ENCODE results near the gene OSTC.
"Not testable (repeated sequence)": the region's sequence is repeated elsewhere in the genome, so short reads cannot be mapped to it uniquely, and the experiment has no call there.

Gene OSTC

DNA sequence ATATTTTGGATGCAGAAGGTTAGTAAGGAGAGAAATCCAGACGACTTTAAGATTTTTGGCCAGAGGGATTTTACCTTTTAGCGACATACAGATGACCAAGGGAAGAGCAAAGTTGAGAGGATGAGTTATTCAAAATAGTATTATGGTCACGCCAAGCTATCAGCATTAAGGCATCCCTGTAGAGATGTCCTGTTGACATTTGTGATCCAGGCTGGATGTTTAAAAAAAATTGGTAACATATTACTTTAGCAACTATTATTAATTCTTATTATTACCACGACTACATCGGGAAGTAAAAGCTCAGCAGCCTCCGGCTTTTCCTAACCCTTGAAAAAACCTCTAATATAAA lies 562 bp upstream of the OSTC start:
- DNase-seq: no peak

DNA sequence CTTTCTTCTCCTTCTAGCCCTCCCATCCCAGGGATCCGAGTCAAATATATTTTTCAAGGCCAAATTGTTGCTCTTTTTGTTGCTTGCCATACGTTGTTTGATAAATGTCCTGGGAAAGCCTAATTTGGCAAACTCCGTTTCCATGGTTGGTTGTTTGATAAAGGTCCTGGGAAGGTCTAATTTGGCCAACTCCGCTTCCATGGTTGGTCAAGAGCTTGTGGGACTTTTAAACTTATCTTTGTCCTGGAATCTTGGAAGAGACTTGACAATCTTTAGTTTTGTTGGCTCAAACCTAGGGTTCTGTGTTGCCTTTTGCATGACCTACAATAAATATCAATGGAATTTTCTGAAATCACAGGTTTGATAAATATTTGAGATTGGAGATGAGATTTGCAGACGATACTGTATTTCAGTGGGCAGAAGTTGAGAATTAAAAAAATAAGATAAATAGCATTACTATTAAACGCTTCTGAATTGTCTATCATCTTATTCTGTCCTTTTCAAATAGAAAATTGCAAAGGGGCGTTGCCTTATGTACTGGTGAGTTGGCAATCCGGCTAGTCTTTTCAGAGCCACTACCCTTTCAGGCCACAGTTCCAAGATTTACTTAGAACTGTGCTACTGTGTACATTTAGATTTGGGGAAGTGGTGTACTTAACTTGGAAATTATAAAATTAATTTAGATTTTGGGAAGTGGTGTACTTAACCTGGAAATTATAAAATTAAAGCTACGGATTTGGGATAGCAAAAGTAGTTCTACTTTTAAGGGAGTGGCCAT lies 804 bp downstream of the OSTC start:
- DNase-seq: no peak

DNA sequence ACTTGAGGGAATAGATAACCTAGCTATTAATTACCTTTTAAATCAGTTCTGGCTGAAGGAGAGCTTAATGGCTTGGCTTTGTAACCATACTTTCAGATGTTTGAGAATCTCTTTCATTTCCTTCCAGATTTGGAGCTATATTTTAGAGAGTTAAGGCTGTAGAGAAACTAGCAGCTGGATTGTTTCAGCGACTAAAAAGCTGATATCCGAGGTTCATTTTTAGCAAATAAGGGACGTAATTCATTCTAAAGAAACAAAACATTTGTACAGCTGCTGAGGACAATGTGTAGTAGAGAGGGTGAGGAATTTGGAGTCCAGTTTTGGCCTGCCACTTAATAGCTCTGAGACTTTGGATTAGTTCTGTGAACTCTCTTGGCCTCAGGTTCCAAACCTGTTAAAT lies 12.2 kb downstream of the OSTC start:
- DNase-seq: no peak

DNA sequence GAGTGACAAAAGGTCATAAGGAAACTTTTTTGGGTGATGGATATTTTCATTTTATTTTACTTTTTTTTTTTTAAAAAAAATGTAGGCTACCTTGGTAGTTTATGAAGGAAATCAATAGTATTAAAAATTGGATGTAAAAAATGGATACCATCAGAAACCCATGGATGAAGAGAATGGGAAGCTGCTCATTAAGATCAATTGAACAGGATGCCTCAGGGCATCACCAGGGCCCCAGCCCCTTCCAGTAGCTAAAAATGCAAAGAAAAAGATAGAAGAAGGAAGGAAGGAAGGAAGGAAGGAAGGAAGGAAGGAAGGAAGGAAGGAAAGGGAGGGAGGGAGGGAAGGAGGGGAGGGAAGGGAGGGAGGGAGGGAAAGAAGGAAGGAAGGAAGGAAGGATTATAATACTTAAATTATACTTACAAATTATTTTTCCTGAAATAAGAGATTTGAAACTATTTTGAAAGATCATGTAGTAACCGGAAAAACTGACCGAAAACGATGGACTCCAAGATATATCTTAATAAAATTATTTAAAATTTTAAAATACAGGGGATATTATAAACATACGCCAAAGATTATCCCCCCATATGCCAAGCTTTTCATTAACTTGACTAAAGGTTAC lies 24.1 kb downstream of the OSTC start:
- DNase-seq: no peak

DNA sequence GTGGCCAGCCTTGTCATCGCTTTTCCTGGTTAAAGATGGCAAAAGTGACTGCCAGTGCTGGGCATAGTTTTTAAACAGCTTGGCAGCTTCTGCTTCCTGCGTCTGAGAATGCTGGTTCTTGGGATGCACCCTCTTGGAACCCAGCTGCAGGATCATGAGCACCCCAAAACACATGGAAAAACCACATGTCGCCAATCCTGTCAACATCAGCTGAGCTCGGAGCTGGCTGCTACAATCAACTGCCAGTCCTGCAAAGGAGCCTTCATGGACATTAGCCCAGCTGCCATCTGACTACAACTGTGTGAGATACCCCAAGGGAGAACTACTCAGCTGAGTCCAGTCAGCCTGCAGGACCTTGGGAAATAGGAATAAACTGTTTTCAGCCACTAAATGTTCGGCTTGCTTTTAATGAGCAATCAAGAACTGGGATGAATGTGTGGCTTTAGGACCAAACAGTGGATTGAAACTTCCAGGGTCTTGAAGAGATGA lies 31.0 kb downstream of the OSTC start:
- no peak for DNase-seq

DNA sequence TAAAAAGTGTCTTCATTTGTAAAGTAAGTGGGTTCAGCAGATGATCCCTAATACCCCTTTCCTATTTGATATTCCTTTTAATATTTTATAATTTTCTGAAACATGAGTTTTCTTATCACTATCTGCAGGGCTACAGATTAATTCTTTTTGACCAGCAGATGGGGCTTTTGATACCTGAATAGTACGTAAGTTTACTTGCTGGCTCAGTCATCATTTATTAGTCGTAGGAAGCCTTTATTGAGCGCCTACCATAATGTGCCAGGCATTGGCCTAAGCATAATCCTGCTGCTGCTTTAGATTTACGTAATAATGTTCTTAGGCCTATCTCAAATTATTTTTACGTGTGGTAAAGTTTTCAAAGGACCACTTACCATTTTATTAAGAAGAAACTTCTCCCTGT lies 33.1 kb downstream of the OSTC start:
- peak; percentile 3 for DNase-seq

DNA sequence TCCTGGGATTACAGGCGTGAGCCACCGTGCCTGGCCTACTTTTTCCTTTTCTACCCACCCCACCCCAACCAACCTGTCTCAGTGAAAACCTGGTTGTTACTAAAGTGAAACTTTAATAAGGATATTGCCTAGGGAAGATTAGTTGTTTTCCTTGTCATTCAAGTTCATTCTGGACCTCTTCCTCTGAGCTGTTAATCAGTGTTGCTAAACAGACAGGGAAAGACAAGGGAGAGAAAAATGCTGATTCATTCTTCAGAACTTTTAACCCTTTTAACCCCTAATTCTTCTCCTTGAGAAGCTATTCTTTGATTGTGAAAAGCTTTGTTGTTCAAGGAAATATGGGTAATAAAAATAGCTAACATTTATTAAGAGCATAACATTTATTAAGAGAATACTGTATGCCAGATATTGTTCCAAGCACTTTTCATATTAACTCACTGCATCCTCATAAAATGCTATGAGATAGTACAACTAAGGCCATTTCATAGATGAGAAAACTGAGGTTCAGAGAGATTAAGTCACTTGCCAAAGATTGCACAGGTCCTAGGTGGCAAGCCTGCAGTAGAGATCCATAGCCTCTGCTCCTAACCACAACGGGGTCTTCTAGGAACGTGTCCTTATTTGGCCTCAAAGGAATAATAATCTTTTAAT lies 34.8 kb downstream of the OSTC start:
- no peak for DNase-seq

DNA sequence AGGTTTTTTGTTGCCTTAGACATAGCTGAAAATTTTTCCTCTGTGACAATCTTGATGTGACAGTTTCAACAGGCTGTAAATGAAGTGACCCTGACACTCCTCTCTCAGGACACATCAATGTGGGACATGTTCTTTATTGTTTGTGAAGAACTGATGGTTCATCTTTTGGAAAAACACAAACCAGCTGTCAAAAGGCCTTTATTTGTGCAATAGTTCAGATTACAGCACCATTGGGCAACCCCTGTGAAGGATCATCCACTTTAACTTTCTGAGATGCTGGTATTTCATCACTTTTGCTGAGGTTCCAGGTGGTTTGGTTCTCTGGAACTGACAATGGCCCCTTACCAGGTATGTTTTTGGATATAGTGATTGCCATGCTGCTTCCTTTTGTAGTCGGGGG lies 40.3 kb downstream of the OSTC start:
- DNase-seq: no peak

DNA sequence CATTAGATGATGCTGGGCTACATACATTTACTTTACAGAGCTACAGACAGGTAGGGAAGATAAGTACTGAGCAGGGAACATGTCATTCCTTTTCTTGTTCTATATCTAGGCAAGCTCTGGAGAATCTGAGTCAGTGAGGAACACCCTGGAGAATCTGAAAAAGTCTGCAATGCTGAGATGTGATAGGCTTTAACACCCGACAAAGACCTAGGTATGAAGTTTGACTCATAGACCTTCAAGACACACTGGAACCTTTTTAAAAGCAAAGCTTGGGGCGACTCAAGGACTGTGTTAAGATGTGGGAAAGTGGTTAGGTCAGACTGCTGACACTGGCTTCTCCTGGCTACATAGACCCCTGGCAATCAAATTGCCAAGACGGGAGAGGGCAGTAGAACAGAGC lies 42.8 kb downstream of the OSTC start:
- DNase-seq: no peak

DNA sequence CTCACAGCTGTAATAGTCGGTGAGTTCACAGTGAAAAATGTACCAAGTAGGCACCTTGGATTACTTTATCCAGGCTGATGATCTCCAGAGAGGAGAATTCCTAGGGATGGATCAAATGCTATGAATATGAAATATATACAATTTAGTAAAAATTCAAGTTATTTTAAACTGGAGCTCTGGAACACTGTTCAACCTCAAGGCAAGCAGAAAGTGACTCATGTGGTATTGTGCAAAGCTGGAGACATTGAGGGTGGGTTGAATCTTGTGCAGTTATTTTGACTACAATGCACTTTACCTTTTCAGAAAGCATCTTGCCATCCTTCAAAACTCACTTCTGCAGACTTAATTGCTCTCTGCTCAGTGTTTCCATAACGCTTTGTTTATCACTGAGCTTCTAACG lies 43.4 kb downstream of the OSTC start:
- DNase-seq: no peak

DNA sequence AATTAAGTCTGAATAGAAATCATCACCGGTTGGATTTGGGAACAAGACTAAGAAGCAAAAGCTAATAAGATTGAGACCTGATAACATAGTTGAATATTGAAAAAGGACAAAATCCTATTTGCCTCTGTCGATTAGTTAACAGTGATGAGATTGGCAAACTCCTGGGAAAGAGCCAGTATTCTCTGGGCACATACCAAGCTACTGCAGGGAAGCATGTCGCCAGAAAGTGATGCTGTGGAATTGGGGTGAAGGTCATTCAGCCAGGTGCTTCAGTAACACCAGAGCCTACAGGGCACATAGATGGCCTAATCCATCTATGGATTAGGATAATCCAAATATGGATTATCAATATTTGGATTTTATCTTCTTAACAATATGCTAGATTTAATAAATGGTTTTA lies 44.0 kb downstream of the OSTC start:
- no peak for DNase-seq

DNA sequence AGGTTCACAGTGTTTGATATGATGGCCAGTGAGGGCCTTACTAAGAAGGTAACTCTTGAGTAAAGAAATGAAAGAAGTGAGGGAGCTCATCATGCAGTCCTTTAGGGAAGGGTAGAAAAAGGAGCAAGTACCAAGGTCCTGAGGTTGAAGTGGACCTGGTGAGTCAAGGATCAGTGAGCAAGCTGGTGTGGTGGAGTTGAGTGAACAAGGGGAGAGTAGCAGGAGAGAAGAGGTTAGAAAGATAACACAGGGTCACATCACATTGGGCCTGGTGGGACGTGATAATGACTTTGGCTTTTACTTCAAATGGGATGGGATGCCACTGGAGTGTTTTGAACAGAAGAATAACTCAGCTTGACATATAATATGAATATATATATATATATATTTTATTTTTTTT lies 44.7 kb downstream of the OSTC start:
- no peak for DNase-seq

DNA sequence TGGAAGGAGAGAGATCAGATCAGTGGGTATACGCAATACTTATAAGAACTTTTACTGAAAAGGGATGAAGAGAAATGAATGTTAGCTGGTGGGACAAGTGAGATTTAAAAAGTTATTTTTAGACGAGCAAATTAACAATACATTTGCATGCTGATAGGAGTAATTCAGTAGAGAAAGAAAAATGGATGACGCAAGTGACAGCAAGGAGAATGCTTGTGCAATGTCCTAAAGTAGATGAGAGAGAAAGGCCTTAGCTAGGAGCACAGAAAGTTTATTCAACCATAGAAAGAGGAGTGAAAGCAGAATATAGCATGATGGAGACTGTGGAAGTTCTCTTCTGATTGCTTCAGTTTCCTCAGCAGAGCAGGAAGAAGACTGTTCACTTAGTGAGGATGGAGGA lies 45.8 kb downstream of the OSTC start:
- no peak for DNase-seq

DNA sequence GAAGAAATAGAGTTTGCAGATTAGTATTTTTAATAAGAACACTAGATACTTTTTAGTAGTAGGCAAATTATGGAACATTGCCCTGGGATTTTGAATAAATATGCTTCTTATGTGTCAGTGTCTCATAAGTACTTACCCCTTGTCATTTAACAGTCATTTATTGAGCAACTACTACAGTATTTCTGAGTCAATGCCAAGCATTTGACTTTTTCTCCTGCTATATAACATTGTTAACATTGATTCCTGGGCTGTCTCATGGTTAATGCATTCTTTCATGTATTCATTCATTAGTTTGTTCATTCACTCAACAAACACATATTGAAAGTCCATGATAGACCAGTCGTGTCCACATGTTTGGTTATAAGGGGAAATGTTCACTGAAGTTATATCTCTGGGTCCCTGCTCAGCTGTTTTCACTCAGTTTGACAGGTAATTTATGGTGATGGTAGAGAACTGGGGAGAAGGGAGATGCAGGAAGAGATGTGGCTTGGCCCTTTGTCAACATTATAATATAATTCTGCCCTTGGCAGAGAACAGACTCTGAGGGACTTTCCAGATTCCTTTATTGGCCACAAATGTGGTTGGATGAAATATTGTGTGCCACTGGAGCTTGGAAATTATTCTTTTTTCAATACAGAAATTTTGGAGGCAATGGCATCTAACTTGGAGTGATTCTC lies 49.8 kb downstream of the OSTC start:
- DNase-seq: no peak

DNA sequence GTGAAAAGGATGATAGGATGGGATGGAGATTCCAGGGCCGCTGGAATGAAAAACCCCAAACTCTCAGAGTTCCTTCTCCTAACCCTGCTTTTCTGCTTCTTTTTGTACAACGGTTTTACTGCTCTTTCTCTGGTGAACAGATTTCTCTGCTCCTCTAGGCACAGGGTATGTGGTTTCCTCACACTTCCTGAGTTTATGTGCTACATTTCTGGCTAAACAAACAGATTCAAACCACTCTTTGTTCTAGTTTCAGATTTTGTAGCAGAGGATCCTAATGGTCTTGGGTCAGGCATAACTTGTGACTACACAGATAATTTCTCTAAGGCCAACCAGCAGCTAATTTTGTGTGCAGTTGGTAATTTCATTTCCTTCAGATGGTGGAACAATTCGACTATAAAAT lies 52.6 kb downstream of the OSTC start:
- no peak for DNase-seq

DNA sequence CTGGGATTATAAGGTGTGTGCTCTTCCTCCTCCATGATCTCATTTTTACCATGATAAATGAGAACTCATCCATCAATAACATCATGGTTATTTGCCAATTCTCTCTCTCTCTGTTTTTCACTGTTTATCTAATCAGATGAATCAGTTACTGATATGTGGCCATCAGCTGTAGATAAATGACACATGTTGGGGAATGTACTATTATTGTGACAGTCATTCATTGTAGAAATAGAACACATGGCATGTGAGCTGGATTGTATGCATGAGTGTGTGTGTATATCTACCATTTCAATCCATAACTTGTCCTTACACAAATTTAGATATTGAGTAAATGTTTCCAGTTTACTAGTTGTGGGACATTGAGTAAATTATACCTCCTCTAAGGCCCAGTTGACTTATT lies 53.0 kb downstream of the OSTC start:
- no peak for DNase-seq

DNA sequence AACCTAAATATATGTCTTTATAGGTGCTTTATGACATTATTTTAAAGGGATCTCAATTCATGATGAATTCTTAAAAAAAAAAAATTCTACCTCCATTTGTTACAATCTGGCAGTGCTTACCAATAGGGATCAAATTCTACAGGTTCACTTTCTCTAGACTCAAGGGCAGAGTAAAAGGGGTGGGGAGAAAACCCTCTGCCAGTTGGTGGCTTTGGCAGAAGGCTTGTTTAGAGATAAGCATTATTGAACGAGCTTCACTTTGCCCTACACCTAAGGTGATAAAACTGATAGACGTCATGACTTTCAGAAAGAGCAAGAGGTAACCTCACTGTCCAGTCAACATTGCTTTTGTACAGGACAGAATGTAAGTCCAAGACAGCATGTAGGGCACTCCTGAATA lies 53.6 kb downstream of the OSTC start:
- DNase-seq: no peak

DNA sequence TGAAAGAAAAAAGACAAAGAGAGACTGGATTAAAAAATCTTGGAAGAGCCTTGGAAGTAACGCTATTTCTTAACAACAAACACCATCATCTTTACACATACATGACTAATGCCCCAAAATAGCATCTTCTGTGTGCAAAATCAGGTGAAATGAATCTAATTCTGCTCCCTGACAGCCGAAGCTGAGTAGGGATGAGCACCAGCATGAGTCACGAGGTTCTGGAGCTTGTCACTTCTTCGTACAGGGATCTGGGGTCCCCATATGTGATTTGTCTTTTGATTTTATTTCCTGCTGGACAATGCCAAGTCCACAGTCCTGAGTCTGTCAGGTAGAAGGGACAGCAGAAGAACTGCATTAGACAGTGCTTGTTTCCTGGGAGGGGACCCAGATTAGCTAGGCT lies 55.9 kb downstream of the OSTC start:
- DNase-seq: no peak

DNA sequence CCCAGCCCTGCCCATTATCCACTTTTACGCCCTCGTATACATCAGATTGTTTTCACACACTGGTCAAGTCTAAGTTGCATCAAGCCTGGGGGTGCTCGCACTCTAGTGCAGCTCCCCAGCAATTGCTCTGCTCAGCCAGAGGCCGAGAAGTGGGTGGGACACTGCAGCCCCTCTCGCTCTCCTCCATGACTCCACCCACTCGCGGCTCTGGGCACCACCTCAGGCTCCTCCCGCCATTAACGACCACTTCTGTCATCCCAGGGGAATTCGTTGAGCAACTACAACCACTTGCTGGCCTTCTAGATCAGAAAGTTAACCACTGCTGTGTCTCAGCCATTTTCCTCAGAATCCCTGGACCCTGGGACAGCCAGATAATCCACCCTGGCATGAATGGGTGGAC lies 58.8 kb downstream of the OSTC start:
- no peak for DNase-seq

DNA sequence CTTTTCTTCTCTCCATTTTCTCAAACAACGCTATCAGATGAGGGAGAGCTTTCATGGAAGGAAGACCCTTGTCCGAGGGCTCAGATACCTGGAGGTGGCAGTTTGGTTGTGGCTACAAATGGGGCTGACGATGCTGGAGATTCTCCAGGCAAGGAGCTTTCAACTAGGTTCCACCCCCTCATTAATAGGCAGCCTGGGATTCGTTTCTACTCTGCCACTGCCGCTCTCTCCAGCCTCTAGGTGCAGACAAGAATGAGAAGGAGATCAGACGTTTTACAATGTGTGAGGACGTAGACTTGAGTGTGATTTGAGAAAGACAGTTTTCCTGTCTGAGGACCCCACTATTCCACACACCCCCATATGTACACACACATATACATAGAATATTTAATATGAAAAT lies 59.3 kb downstream of the OSTC start:
- DNase-seq: no peak

DNA sequence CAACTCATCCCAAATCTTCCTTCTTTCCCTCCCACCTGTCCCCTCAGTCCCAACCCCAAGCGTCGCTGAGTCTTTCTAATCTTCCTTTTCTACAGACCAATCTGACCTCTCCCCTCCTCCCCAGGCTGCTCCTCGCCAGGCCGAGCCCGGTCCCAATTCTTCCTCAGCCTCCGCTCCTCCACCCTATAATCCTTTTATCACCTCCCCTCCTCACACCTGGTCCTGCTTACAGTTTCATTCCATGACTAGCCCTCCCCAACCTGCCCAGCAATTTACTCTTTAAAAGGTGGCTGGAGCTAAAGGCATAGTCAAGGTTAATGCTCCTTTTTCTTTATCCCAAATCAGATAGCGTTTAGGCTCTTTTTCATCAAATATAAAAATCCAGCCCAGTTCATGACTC lies 60.2 kb downstream of the OSTC start:
- DNase-seq: not testable (repeated sequence)

DNA sequence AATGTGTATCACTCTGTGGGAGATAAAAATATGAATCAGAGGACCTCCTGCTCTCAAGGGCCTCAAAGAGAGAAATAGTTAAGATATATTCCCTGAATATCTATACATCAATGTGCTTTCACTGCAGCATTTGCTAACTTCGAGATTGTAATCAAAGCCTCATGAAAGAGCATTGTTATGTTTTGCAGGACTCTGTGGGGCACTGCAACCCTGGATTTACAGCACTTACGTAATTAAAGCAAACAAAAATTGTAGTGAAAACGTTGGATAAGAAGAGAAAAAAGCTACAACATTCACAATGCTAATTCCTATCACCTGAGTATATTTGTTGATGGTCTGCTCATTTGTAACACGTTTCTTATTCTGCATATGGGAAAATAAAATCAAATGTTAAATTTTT lies 64.5 kb downstream of the OSTC start:
- DNase-seq: no peak

DNA sequence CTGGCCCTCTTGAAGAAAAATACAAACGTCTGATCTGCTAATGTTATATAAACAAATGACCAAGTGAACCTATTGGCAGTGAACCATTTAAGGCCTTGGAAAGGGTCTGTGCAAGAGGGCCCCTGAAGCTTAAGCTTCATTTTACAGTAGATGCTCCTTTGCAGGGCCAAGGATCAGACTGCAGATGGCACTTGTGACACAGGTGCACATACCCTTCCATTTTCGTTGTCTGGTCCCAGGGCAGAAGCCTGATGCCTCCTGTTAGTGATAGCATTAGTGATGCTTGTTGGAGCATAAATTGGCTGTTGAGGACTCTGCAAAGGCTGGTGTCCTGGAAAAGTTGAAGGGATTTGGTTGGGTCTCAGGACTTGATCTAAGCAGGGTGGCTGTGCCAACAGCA lies 65.9 kb downstream of the OSTC start:
- DNase-seq: no peak

DNA sequence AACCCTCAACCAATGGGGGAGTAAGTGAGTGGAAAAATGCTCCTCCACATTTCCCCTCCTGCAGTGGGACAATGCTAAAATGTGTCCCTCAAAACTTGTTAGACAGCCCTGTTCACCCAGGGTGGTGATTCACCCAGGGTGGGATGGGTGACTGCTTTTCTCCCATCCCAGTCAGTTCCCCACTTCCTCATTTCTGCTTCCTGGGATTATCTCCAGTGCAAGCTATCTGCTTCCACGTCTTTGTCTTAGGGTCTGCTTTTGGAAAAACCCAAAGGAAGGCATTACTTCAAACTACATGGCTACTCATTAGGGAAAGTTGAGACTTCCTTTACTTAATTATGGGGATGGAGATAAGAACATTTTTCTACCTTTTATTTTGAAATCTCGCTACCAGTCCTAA lies 67.0 kb downstream of the OSTC start:
- DNase-seq: no peak

Measured in CD4-positive, alpha-beta T cell treated with Interleukin-10 for 1 hour (primary cell).